Hematopoietic multipotent progenitor cell treated with erythropoietin and hydrocortisone succinate and interleukin-3 and kit ligand, for 6 days (in vitro differentiated cells): ENCODE data around the gene S100A7.
"Not testable (repeated sequence)": the region's sequence is repeated elsewhere in the genome, so short reads cannot be mapped to it uniquely, and the experiment has no call there.

ENCODE experiments used
- DNase-seq: peaks from one replicate; pipeline ENCODE4 v3.0.0-alpha.2; 2015

The S100A7 gene

GRCh38 chr1:153475282-153475681 lies 14.8 kb upstream of the S100A7 start:
- no peak for DNase-seq

- no peak for DNase-seq
Measured at GRCh38 chr1:153474347-153474746, 13.9 kb upstream of the S100A7 start.

GRCh38 chr1:153470707-153471106 lies 10.3 kb upstream of the S100A7 start:
- peak; percentile 41 for DNase-seq

GRCh38 chr1:153466908-153467307 lies 6.5 kb upstream of the S100A7 start:
- DNase-seq = no peak

- DNase-seq = peak; percentile 76
Measured at GRCh38 chr1:153465811-153466636, 5.6 kb upstream of the S100A7 start.

GRCh38 chr1:153462741-153463140 lies 2.3 kb upstream of the S100A7 start:
- not testable (repeated sequence) for DNase-seq

- no peak for DNase-seq
Measured at GRCh38 chr1:153459655-153460054, 796 bp downstream of the S100A7 start.

GRCh38 chr1:153456396-153456795 lies 4.1 kb downstream of the S100A7 start:
- no peak for DNase-seq

GRCh38 chr1:153448851-153449250 lies 11.6 kb downstream of the S100A7 start:
- DNase-seq = not testable (repeated sequence)

GRCh38 chr1:153447498-153448170 lies 12.8 kb downstream of the S100A7 start:
- no peak for DNase-seq

GRCh38 chr1:153444078-153444477 lies 16.4 kb downstream of the S100A7 start:
- DNase-seq = no peak

GRCh38 chr1:153443486-153443885 lies 17.0 kb downstream of the S100A7 start:
- no peak for DNase-seq

GRCh38 chr1:153441238-153441755 lies 19.2 kb downstream of the S100A7 start:
- DNase-seq = no peak

GRCh38 chr1:153439273-153439672 lies 21.2 kb downstream of the S100A7 start:
- no peak for DNase-seq

- no peak for DNase-seq
Measured at GRCh38 chr1:153438599-153438998, 21.9 kb downstream of the S100A7 start.

GRCh38 chr1:153437236-153437635 lies 23.2 kb downstream of the S100A7 start:
- DNase-seq = no peak

GRCh38 chr1:153434746-153435455 lies 25.6 kb downstream of the S100A7 start:
- peak; percentile 24 for DNase-seq

- peak; percentile 51 for DNase-seq
Measured at GRCh38 chr1:153432874-153433681, 27.4 kb downstream of the S100A7 start.

- no peak for DNase-seq
Measured at GRCh38 chr1:153431928-153432327, 28.5 kb downstream of the S100A7 start.

- DNase-seq = no peak
Measured at GRCh38 chr1:153431427-153431826, 29.0 kb downstream of the S100A7 start.

- no peak for DNase-seq
Measured at GRCh38 chr1:153431002-153431401, 29.4 kb downstream of the S100A7 start.

GRCh38 chr1:153430561-153430960 lies 29.9 kb downstream of the S100A7 start:
- no peak for DNase-seq

GRCh38 chr1:153430166-153430553 lies 30.3 kb downstream of the S100A7 start:
- no peak for DNase-seq
